Measurements from ENCODE around the gene TLK1.

The TLK1 gene

DNA sequence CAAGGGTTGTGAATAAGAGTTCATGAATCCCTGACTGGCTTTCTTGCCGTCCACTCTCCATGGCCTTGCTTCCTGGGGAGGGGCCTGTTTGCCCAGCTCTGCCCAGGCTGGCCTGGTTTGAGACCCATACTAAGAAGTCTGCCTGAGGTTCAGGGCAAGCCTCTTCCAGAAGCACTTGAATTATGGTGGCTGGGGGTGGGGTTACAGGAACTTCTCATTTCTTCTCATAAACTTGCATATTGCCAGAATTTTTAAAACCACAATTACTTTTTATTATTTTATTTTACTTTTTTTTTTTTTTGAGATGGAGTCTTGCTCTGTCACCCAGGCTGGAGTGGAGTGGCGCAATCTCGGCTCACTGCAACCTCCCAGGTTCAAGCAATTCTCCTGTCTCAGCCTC lies 189.6 kb downstream of the TLK1 start:
- Histone ChIP-seq H3K27me3 (ENCODE audit: control insufficient read depth, insufficient read depth, low read length, poor library complexity, severe bottlenecking) (no peaks in the 10 kb centered on the region), H3K4me3 (ENCODE audit: insufficient read depth, low read depth, low read length) (no peak overlapping the region), H3K27ac (ENCODE audit: insufficient read depth, low read depth, low read length, poor library complexity, severe bottlenecking) (no peak overlapping the region), H3K4me1 (ENCODE audit: control insufficient read depth, insufficient read depth, low read length) (no peaks in the 10 kb centered on the region), H3K36me3 (ENCODE audit: control insufficient read depth, insufficient read depth, low read length) (peaks cover 11% of the 10 kb centered on the region), H3K9me3 (ENCODE audit: control insufficient read depth, low read length) (no peaks in the 10 kb centered on the region)
- WGBS, 2 experiments, result 94 to 98% methylated on average over 3 of the region's 3 CpGs

DNA sequence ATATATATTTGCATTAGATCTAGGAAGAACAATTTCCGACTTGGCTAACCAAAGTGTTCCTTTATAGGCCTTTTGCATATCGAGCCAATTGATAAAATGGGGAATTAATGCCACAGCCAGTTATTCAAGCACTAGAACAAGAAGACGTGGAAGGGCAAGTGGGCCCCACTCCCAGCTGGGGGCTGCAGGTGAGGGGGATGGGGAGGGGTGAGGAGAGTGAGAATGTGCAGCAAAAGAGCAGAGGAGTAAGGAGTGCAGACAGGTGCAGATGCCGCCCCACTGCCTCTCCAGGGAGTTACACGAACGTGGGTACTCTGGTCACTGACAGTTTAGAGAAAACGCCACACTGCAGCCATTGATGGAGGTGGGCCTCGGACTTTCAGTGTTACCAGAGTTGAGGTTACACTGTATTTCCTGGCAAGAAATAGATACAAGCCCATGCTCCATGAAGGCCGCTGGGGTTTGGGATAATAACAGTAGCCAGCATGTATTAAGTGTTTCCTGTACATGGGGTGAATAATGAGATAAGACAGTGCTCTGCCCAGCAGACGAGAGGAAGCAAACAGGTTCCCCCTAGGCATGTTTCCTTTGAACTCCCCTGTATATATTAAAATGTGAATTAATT lies 190.7 kb downstream of the TLK1 start:
- H3K4me3 ChIP-seq (ENCODE audit: insufficient read depth, low read depth, low read length), result no peak overlapping the region
- H3K4me1 ChIP-seq (ENCODE audit: control insufficient read depth, insufficient read depth, low read length), result no peaks in the 10 kb centered on the region
- no peaks in the 10 kb centered on the region for H3K9me3 ChIP-seq (ENCODE audit: control insufficient read depth, low read length)
- 88 to 90% methylated on average over 9 to 10 of the region's 10 CpGs for WGBS, 2 experiments
- no peaks in the 10 kb centered on the region for H3K27me3 ChIP-seq (ENCODE audit: control insufficient read depth, insufficient read depth, low read length, poor library complexity, severe bottlenecking)
- no peak overlapping the region for H3K27ac ChIP-seq (ENCODE audit: insufficient read depth, low read depth, low read length, poor library complexity, severe bottlenecking)
- H3K36me3 ChIP-seq (ENCODE audit: control insufficient read depth, insufficient read depth, low read length), result peaks cover 22% of the 10 kb centered on the region

DNA sequence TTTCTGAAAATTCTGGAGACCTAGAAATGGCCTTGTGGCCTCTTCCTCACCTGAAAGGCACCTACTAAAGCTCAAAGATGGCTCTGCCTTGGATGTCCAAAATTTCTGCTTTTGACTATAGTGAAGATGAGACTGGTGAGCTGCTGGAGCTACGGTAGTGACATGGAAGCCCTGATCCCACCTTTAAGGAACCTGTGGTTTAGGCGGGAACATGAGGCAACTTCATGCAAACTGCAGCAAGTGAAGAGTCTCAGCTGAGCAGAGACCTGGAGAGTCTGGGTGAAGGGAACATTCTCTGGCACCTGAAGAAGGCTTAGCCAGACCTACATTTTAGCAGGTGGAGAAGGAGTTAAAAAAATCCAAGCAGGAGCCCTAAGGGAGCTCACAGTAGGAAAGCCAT lies 191.7 kb downstream of the TLK1 start:
- Histone ChIP-seq H3K4me3 (ENCODE audit: insufficient read depth, low read depth, low read length) (no peak overlapping the region), H3K9me3 (ENCODE audit: control insufficient read depth, low read length) (no peaks in the 10 kb centered on the region), H3K36me3 (ENCODE audit: control insufficient read depth, insufficient read depth, low read length) (peaks cover 24% of the 10 kb centered on the region), H3K27ac (ENCODE audit: insufficient read depth, low read depth, low read length, poor library complexity, severe bottlenecking) (no peak overlapping the region), H3K4me1 (ENCODE audit: control insufficient read depth, insufficient read depth, low read length) (no peaks in the 10 kb centered on the region), H3K27me3 (ENCODE audit: control insufficient read depth, insufficient read depth, low read length, poor library complexity, severe bottlenecking) (no peaks in the 10 kb centered on the region)
- WGBS, 2 experiments, result 93 to 95% methylated on average over 2 of the region's 2 CpGs

DNA sequence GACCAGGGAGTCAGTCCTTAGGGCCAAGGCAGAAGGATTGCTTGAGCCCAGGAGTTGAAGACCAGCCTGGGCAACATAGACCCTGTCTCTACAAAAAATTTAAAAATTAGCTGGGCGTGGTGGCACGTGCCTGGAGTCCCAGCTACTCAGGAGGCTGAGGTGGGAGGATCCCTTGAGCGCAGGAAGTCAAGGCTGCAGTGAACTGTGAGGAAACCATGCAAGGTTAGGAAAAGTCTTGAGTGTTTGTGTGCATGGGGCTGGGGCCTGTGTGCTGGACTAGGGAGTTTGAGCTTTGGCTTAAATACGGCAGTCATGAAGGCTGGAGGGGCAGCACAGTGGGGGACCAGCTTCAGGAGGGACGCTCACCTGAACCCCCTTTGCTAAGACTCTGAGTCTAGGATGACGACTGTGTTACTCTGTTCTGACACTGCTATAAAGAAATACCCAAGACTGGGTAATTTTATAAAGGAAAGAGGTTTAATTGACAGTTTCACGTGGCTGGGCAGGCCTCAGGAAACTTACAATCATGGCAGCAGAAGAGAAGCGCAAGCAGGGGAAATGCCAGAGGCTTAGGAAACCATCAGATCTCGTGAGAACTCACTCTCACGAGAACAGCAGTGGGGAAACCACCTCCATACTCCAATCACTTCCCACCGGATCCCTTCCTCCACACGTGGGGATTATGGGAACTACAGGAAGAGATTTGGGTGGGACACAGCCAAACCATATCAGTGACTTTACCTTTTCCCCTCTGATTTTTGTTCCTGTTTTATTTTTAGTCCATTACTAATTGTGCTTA lies 192.3 kb downstream of the TLK1 start:
- no peak overlapping the region for H3K27ac ChIP-seq (ENCODE audit: insufficient read depth, low read depth, low read length, poor library complexity, severe bottlenecking)
- peaks cover 27% of the 10 kb centered on the region for H3K36me3 ChIP-seq (ENCODE audit: control insufficient read depth, insufficient read depth, low read length)
- 91 to 93% methylated on average over 12 of the region's 12 CpGs for WGBS, 2 experiments

DNA sequence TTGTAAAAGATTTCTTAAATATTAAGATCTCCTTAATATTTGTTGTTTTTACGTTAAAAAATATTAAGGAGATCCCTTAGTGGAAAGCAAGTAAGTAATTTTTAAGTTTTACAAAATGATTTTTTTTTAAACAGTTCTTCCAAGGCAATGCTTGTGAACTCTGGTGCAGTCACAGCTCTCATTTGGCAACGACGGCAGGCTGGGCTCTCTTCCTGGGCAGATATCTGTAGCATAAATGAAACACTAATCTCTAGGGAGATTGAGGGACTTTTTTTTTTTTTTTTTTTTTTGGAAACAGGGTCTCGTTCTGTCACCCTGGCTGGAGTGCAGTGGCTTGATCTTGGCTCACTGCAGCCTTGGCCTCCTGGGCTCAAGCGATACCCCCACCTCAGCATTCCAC lies 193.1 kb downstream of the TLK1 start:
- no peaks in the 10 kb centered on the region for H3K27me3 ChIP-seq (ENCODE audit: control insufficient read depth, insufficient read depth, low read length, poor library complexity, severe bottlenecking)
- 93 to 98% methylated on average over 5 of the region's 5 CpGs for WGBS, 2 experiments
- H3K9me3 ChIP-seq (ENCODE audit: control insufficient read depth, low read length), result no peaks in the 10 kb centered on the region
- no peaks in the 10 kb centered on the region for H3K4me1 ChIP-seq (ENCODE audit: control insufficient read depth, insufficient read depth, low read length)
- no peak overlapping the region for H3K27ac ChIP-seq (ENCODE audit: insufficient read depth, low read depth, low read length, poor library complexity, severe bottlenecking)
- H3K36me3 ChIP-seq (ENCODE audit: control insufficient read depth, insufficient read depth, low read length), result peaks cover 27% of the 10 kb centered on the region
- H3K4me3 ChIP-seq (ENCODE audit: insufficient read depth, low read depth, low read length), result no peak overlapping the region

More for the DNA sequence above, 192.3 kb downstream of the TLK1 start:
- Histone ChIP-seq H3K9me3 (ENCODE audit: control insufficient read depth, low read length) (no peaks in the 10 kb centered on the region), H3K4me1 (ENCODE audit: control insufficient read depth, insufficient read depth, low read length) (no peaks in the 10 kb centered on the region), H3K27me3 (ENCODE audit: control insufficient read depth, insufficient read depth, low read length, poor library complexity, severe bottlenecking) (no peaks in the 10 kb centered on the region), H3K4me3 (ENCODE audit: insufficient read depth, low read depth, low read length) (no peak overlapping the region)

DNA sequence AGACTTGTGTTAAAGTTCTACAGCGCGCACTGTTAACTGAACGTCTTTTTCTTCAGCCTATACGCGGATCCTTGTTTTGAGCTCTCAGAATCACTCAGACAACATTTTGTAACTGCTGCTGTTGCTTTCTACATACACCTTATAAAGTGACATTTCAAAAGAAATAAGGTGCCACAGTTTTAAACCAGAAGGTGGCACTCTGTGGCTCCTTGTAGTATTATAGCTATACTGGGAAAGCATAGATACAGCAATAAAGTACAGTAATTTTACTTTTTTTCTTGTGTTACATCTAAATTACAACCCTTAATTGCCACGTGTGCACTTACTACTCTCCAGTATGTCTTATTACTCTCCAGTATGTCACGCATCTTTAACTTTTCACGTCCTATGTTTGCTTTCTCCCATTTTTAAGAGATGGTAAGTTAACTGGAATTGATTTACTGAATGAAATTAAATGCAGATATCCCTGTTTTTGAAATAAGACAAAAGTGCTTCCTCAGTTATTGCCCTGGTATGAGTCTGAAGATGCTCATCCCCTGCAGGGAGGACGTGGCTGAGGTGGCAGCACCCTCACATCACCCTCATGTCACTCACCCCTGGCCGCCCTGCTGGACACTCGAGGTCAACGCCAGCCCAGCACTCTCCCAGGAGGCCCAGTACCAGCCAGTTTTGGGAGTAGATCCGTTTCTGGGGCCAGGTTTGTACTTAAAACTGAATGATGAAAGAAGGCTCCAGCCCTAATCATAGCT lies 193.9 kb downstream of the TLK1 start:
- no peaks in the 10 kb centered on the region for H3K4me1 ChIP-seq (ENCODE audit: control insufficient read depth, insufficient read depth, low read length)
- peaks cover 27% of the 10 kb centered on the region for H3K36me3 ChIP-seq (ENCODE audit: control insufficient read depth, insufficient read depth, low read length)
- no peak overlapping the region for H3K27ac ChIP-seq (ENCODE audit: insufficient read depth, low read depth, low read length, poor library complexity, severe bottlenecking)
- WGBS, 2 experiments, result 92% methylated on average over 13 of the region's 13 CpGs
- no peaks in the 10 kb centered on the region for H3K9me3 ChIP-seq (ENCODE audit: control insufficient read depth, low read length)
- H3K4me3 ChIP-seq (ENCODE audit: insufficient read depth, low read depth, low read length), result no peak overlapping the region
- H3K27me3 ChIP-seq (ENCODE audit: control insufficient read depth, insufficient read depth, low read length, poor library complexity, severe bottlenecking), result no peaks in the 10 kb centered on the region

DNA sequence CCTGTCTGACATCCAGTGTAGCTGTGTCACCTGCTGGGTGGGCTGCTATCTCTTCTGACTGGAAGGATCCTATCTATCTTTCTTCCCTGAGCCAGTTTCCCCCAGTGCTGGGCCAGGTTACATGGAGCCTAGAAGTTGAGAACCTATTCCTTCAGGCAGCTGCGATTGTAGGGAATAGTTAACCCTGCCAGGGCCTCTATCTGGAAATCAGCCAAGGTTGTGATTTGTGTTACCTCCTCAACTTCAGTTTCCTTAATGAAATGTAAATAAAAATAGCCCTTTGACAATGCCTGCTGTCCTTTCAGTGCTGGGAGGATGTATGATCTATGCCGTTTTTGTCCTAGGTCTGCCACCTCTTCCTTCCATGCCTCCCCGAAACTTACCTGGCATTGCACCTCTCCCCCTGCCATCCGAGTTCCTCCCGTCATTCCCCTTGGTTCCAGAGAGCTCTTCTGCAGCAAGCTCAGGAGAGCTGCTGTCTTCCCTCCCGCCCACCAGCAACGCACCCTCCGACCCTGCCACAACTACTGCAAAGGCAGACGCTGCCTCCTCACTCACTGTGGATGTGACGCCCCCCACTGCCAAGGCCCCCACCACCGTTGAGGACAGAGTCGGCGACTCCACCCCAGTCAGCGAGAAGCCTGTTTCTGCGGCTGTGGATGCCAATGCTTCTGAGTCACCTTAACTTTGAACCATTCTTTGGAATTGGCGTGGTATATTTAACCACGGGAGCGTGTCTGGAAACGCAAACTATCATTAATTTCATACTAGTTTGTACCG lies 195.1 kb downstream of the TLK1 start:
- peaks cover 34% of the 10 kb centered on the region for H3K36me3 ChIP-seq (ENCODE audit: control insufficient read depth, insufficient read depth, low read length)

DNA sequence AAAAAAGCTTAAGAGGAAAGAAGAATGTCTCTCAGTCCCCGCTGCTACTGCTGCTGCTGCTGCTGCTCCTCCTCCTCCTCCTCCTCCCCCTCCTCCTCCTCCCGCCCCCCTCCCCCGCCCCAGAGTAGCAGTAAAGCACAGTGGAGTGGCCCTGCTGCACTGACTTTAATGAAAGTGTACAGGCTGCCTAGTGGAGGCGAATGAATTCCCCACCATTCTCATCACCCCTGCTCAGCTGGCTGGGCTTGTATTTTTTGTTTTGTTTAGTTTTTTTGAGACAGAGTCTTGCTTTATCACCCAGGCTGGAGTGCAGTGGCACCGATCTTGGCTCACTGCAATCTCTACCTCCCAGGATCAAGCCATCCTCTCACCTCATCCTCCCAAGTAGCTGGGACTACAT lies 197.3 kb downstream of the TLK1 start:
- WGBS, 2 experiments, result 83 to 98% methylated on average over 2 of the region's 5 CpGs

More for the DNA sequence above, 195.1 kb downstream of the TLK1 start:
- WGBS, 2 experiments, result 89% methylated on average over 20 of the region's 20 CpGs
- Histone ChIP-seq H3K4me1 (ENCODE audit: control insufficient read depth, insufficient read depth, low read length) (no peaks in the 10 kb centered on the region), H3K4me3 (ENCODE audit: insufficient read depth, low read depth, low read length) (no peak overlapping the region), H3K9me3 (ENCODE audit: control insufficient read depth, low read length) (no peaks in the 10 kb centered on the region), H3K27ac (ENCODE audit: insufficient read depth, low read depth, low read length, poor library complexity, severe bottlenecking) (no peak overlapping the region), H3K27me3 (ENCODE audit: control insufficient read depth, insufficient read depth, low read length, poor library complexity, severe bottlenecking) (no peaks in the 10 kb centered on the region)

DNA sequence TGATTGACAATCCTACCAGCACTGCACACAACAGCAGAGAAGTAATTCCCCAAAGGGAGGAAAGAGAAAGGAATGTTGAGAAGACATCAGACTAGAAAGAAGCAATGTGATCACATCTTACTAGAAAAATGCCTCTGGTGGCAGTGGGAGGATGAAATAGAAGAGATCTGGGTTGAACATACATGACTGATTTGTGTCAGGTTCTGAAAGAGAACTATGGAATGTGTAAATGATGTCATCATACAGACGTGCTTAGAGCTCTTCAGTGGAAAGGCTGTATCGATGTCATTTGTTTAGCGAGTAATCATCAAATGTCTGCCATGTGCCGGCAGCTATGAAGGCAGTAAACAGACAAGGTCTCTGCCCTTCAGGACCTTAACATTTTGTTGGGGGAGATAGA lies 206.8 kb downstream of the TLK1 start:
- Histone ChIP-seq H3K4me3 (ENCODE audit: insufficient read depth, low read depth, low read length) (no peak overlapping the region), H3K4me1 (ENCODE audit: control insufficient read depth, insufficient read depth, low read length) (no peaks in the 10 kb centered on the region), H3K27me3 (ENCODE audit: control insufficient read depth, insufficient read depth, low read length, poor library complexity, severe bottlenecking) (no peaks in the 10 kb centered on the region), H3K9me3 (ENCODE audit: control insufficient read depth, low read length) (no peaks in the 10 kb centered on the region), H3K36me3 (ENCODE audit: control insufficient read depth, insufficient read depth, low read length) (peaks cover 48% of the 10 kb centered on the region), H3K27ac (ENCODE audit: insufficient read depth, low read depth, low read length, poor library complexity, severe bottlenecking) (no peak overlapping the region)
- WGBS, 2 experiments, result 84 to 86% methylated on average over 4 of the region's 4 CpGs

More for the DNA sequence above, 197.3 kb downstream of the TLK1 start:
- H3K27ac ChIP-seq (ENCODE audit: insufficient read depth, low read depth, low read length, poor library complexity, severe bottlenecking), result no peak overlapping the region
- no peaks in the 10 kb centered on the region for H3K9me3 ChIP-seq (ENCODE audit: control insufficient read depth, low read length)
- no peaks in the 10 kb centered on the region for H3K4me1 ChIP-seq (ENCODE audit: control insufficient read depth, insufficient read depth, low read length)
- no peaks in the 10 kb centered on the region for H3K27me3 ChIP-seq (ENCODE audit: control insufficient read depth, insufficient read depth, low read length, poor library complexity, severe bottlenecking)
- H3K4me3 ChIP-seq (ENCODE audit: insufficient read depth, low read depth, low read length), result no peak overlapping the region
- H3K36me3 ChIP-seq (ENCODE audit: control insufficient read depth, insufficient read depth, low read length), result peaks cover 34% of the 10 kb centered on the region
